Hepatocyte (in vitro differentiated cells): ENCODE measurements around the gene KIAA1210.

Experiments
- EZH2 ChIP-seq: fragments of 200-600 bp; sonication (generic); IDR thresholded peaks from 2 replicates; pipeline ENCODE4 v1.6.1; 2016; ENCODE audit warnings: antibody characterized with exemption, mild to moderate bottlenecking, borderline replicate concordance
- EZH2phosphoT487 ChIP-seq: fragments of 200-600 bp; sonication (generic); IDR thresholded peaks from one replicate; pipeline ENCODE4 v1.6.1; 2018; ENCODE audit warnings: antibody characterized with exemption, mild to moderate bottlenecking, low read depth, moderate library complexity; ENCODE audit not compliant: unreplicated experiment, severe bottlenecking
- TF ChIP-seq, protein P1 (sequence below): fragments of 200-600 bp; sonication (generic); IDR thresholded peaks from 2 replicates; pipeline ENCODE4 v1.5.1; 2016; ENCODE audit warnings: antibody characterized with exemption, mild to moderate bottlenecking; ENCODE audit not compliant: poor library complexity

- TF ChIP-seq, protein P1, sequence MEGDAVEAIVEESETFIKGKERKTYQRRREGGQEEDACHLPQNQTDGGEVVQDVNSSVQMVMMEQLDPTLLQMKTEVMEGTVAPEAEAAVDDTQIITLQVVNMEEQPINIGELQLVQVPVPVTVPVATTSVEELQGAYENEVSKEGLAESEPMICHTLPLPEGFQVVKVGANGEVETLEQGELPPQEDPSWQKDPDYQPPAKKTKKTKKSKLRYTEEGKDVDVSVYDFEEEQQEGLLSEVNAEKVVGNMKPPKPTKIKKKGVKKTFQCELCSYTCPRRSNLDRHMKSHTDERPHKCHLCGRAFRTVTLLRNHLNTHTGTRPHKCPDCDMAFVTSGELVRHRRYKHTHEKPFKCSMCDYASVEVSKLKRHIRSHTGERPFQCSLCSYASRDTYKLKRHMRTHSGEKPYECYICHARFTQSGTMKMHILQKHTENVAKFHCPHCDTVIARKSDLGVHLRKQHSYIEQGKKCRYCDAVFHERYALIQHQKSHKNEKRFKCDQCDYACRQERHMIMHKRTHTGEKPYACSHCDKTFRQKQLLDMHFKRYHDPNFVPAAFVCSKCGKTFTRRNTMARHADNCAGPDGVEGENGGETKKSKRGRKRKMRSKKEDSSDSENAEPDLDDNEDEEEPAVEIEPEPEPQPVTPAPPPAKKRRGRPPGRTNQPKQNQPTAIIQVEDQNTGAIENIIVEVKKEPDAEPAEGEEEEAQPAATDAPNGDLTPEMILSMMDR, result no peak
- no peak for TF ChIP-seq EZH2phosphoT487
- no peak for TF ChIP-seq EZH2
Observed at GRCh38 chrX:119089619-119090018, 38.0 kb downstream of the KIAA1210 start.
